GM18867 (cell line): Measurements from ENCODE around the gene TMEM109.

Source experiments
- ATAC-seq: cut with Tn5 transposase; IDR thresholded peaks from one replicate; pipeline ENCODE4 v1.9.1; 2021; ENCODE audit warnings: mild to moderate bottlenecking, moderate library complexity; ENCODE audit not compliant: unreplicated experiment

The TMEM109 gene

GRCh38 chr11:60960405-60960804 is 46.4 kb downstream of the TMEM109 start:
- ATAC-seq = no peak

- no peak for ATAC-seq
These were observed 50.8 kb downstream of the TMEM109 start for GRCh38 chr11:60964801-60965200.

- ATAC-seq = no peak
These were observed 52.9 kb downstream of the TMEM109 start for GRCh38 chr11:60966890-60967289.

- no peak for ATAC-seq
These were observed 54.3 kb downstream of the TMEM109 start for GRCh38 chr11:60968223-60968622.

GRCh38 chr11:60970369-60970774 is 56.4 kb downstream of the TMEM109 start:
- peak; percentile 60 for ATAC-seq

- no peak for ATAC-seq
These were observed 56.9 kb downstream of the TMEM109 start for GRCh38 chr11:60970890-60971289.

GRCh38 chr11:60971520-60971919 is 57.6 kb downstream of the TMEM109 start, which contains the start of gene CD6:
Gene CD6, plus strand, starts transcription at chr11:60971680. Its CDS starts 186 bp downstream, at chr11:60971866.
- ATAC-seq = no peak

GRCh38 chr11:60972182-60973030 is 58.4 kb downstream of the TMEM109 start:
- no peak for ATAC-seq
